Nephron (organoid): ENCODE results near the gene UBE2G1.

Experiments
- H3K27ac Mint-ChIP-seq, 3 experiments: 2 replicates each; pipeline ENCODE4 v1.8.0; 2020; ENCODE audit warnings: mixed read lengths in 3 of 3, mild to moderate bottlenecking in 2 of 3, moderate library complexity in 1 of 3
- H3K27me3 Mint-ChIP-seq: 2 replicates; pipeline ENCODE4 v1.8.0; 2021; ENCODE audit warnings: low read depth, mild to moderate bottlenecking, moderate library complexity, mixed read lengths
- H3K36me3 Mint-ChIP-seq: 2 replicates; pipeline ENCODE4 v1.8.0; 2020; ENCODE audit warnings: low read depth, mixed read lengths
- H3K4me1 Mint-ChIP-seq: 2 replicates; pipeline ENCODE4 v1.8.0; 2020; ENCODE audit warnings: mixed read lengths
- H3K4me3 Mint-ChIP-seq, 3 experiments: 2 replicates each; pipeline ENCODE4 v1.8.0; 2020; ENCODE audit warnings: mild to moderate bottlenecking in 3 of 3, mixed read lengths in 3 of 3, moderate library complexity in 2 of 3
- H3K9me3 Mint-ChIP-seq: 2 replicates; pipeline ENCODE4 v1.8.0; 2020; ENCODE audit warnings: mixed read lengths
- CTCF ChIP-seq, 3 experiments: fragments of 200-600 bp; sonication (generic); IDR thresholded peaks; one replicate each; pipeline ENCODE4 v1.5.0; 2021; ENCODE audit warnings: antibody characterized with exemption in 3 of 3; ENCODE audit not compliant: unreplicated experiment in 3 of 3

Gene UBE2G1

GRCh38 chr17:4247971-4248388 is 118.5 kb downstream of the UBE2G1 start:
- Mint-ChIP-seq H3K27me3 (no peaks in the 10 kb centered on the region), H3K36me3 (peaks cover 12% of the 10 kb centered on the region), H3K9me3 (no peaks in the 10 kb centered on the region), H3K27ac (peak overlapping the region; percentile 28 to 92 (median 39)), H3K4me1 (peaks cover 18% of the 10 kb centered on the region), H3K4me3 (no peak overlapping the region)
- TF ChIP-seq CTCF (IDR thresholded peaks at IDR 0.05; ENCODE audit: unreplicated experiment in 3 of 3), result no peak

GRCh38 chr17:4247361-4247970 is 119.0 kb downstream of the UBE2G1 start:
- no peak overlapping the region for H3K4me3 Mint-ChIP-seq
- H3K27me3 Mint-ChIP-seq, result no peaks in the 10 kb centered on the region
- no peaks in the 10 kb centered on the region for H3K9me3 Mint-ChIP-seq
- H3K4me1 Mint-ChIP-seq, result peaks cover 18% of the 10 kb centered on the region
- H3K36me3 Mint-ChIP-seq, result peaks cover 16% of the 10 kb centered on the region
- H3K27ac Mint-ChIP-seq, result peak overlapping the region in 1 of 3 experiments; percentile 92
- TF ChIP-seq CTCF (IDR thresholded peaks at IDR 0.05; ENCODE audit: unreplicated experiment in 3 of 3), result no peak

GRCh38 chr17:4246674-4247073 is 119.8 kb downstream of the UBE2G1 start:
- Mint-ChIP-seq H3K27ac (no peak overlapping the region), H3K36me3 (peaks cover 23% of the 10 kb centered on the region), H3K27me3 (no peaks in the 10 kb centered on the region), H3K9me3 (no peaks in the 10 kb centered on the region), H3K4me3 (no peak overlapping the region), H3K4me1 (peaks cover 18% of the 10 kb centered on the region)
- no peak for TF ChIP-seq CTCF (IDR thresholded peaks at IDR 0.05; ENCODE audit: unreplicated experiment in 3 of 3)

GRCh38 chr17:4241535-4241934 is 124.9 kb downstream of the UBE2G1 start:
- Mint-ChIP-seq H3K27me3 (no peaks in the 10 kb centered on the region), H3K9me3 (no peaks in the 10 kb centered on the region), H3K36me3 (peaks cover 39% of the 10 kb centered on the region), H3K4me3 (no peak overlapping the region), H3K4me1 (no peaks in the 10 kb centered on the region), H3K27ac (no peak overlapping the region)
- no peak for TF ChIP-seq CTCF (IDR thresholded peaks at IDR 0.05; ENCODE audit: unreplicated experiment in 3 of 3)

- no peak for TF ChIP-seq CTCF (IDR thresholded peaks at IDR 0.05; ENCODE audit: unreplicated experiment in 3 of 3)
- Mint-ChIP-seq H3K27ac (no peak overlapping the region), H3K36me3 (peaks cover 46% of the 10 kb centered on the region), H3K4me1 (peaks cover 12% of the 10 kb centered on the region), H3K9me3 (no peaks in the 10 kb centered on the region), H3K27me3 (no peaks in the 10 kb centered on the region), H3K4me3 (no peak overlapping the region)
Measured at GRCh38 chr17:4236456-4236855, 130.0 kb downstream of the UBE2G1 start.
